H9 (cell line): Measurements from ENCODE around the gene BCAR1. TPM values are rescaled to one million over a fixed set of nuclear protein-coding genes. Genes with fewer than 3 reads are reported as not detected.

Source experiments
- DNase-seq: peaks from one replicate; pipeline ENCODE4 v3.0.0-alpha.2; 2017
- H2AFZ ChIP-seq: one replicate; pipeline ENCODE4 v1.6.1; 2013; ENCODE audit warnings: mild to moderate bottlenecking, low read length, control low read depth, moderate library complexity
- H2AK5ac ChIP-seq: 2 replicates; pipeline ENCODE4 v1.6.1; 2013; ENCODE audit warnings: low read length, control low read depth, mixed read lengths; ENCODE audit not compliant: insufficient read length
- H2BK120ac ChIP-seq: one replicate; pipeline ENCODE4 v1.6.1; 2013; ENCODE audit warnings: low read depth, mild to moderate bottlenecking, low read length, control low read depth, inconsistent platforms; ENCODE audit not compliant: poor library complexity, severe bottlenecking
- H2BK12ac ChIP-seq: 2 replicates; pipeline ENCODE4 v1.6.1; 2013; ENCODE audit warnings: low read length, control low read depth, mixed read lengths, low read depth; ENCODE audit not compliant: insufficient read length
- H2BK15ac ChIP-seq: 2 replicates; pipeline ENCODE4 v1.6.1; 2013; ENCODE audit warnings: low read depth, low read length, control low read depth
- H2BK20ac ChIP-seq: one replicate; pipeline ENCODE4 v1.6.1; 2013; ENCODE audit warnings: low read depth, mild to moderate bottlenecking, low read length, control low read depth, inconsistent platforms; ENCODE audit not compliant: poor library complexity, severe bottlenecking
- H2BK5ac ChIP-seq: 2 replicates; pipeline ENCODE4 v1.6.1; 2013; ENCODE audit warnings: low read length, control low read depth, mixed read lengths; ENCODE audit not compliant: insufficient read length
- H3K14ac ChIP-seq: 2 replicates; pipeline ENCODE4 v1.6.1; 2013; ENCODE audit warnings: low read length, control low read depth; ENCODE audit not compliant: insufficient read depth
- H3K18ac ChIP-seq: 2 replicates; pipeline ENCODE4 v1.6.1; 2013; ENCODE audit warnings: low read depth, mild to moderate bottlenecking, mixed read lengths, low read length, control low read depth; ENCODE audit not compliant: insufficient read length
- H3K23ac ChIP-seq: 2 replicates; pipeline ENCODE4 v1.6.1; 2013; ENCODE audit warnings: low read length, control low read depth, mixed read lengths, low read depth; ENCODE audit not compliant: insufficient read length
- H3K23me2 ChIP-seq: 2 replicates; pipeline ENCODE4 v1.6.1; 2013; ENCODE audit warnings: low read depth, mild to moderate bottlenecking, mixed read lengths, low read length, control low read depth; ENCODE audit not compliant: insufficient read length, poor library complexity, severe bottlenecking
- H3K27ac ChIP-seq: 2 replicates; pipeline ENCODE4 v1.5.1; 2013; ENCODE audit warnings: low read length, control low read depth, mixed read lengths, low read depth; ENCODE audit not compliant: insufficient read length
- H3K27me3 ChIP-seq: 2 replicates; pipeline ENCODE4 v1.6.1; 2013; ENCODE audit warnings: low read length, control low read depth, inconsistent platforms; ENCODE audit not compliant: insufficient read depth
- H3K4ac ChIP-seq: 2 replicates; pipeline ENCODE4 v1.6.1; 2013; ENCODE audit warnings: low read depth, mild to moderate bottlenecking, control low read depth, inconsistent platforms, low read length, moderate library complexity
- H3K4me1 ChIP-seq: 2 replicates; pipeline ENCODE4 v1.6.1; 2013; ENCODE audit warnings: low read length, control low read depth, inconsistent platforms; ENCODE audit not compliant: insufficient read depth
- H3K4me2 ChIP-seq: 2 replicates; pipeline ENCODE4 v1.6.1; 2013; ENCODE audit warnings: low read length, control low read depth, mixed read lengths; ENCODE audit not compliant: insufficient read length, insufficient read depth
- H3K56ac ChIP-seq: 2 replicates; pipeline ENCODE4 v1.6.1; 2013; ENCODE audit warnings: low read depth, mild to moderate bottlenecking, mixed read lengths, low read length, control low read depth; ENCODE audit not compliant: insufficient read length
- H3K79me1 ChIP-seq: 2 replicates; pipeline ENCODE4 v1.6.1; 2013; ENCODE audit warnings: low read depth, mild to moderate bottlenecking, moderate library complexity, low read length, control low read depth, inconsistent platforms; ENCODE audit not compliant: insufficient read depth, poor library complexity, severe bottlenecking
- H3K79me2 ChIP-seq: 2 replicates; pipeline ENCODE4 v1.6.1; 2013; ENCODE audit warnings: low read length, control low read depth, inconsistent platforms; ENCODE audit not compliant: insufficient read depth
- H3K9ac ChIP-seq: 2 replicates; pipeline ENCODE4 v1.6.1; 2013; ENCODE audit warnings: low read length, control low read depth, mixed read lengths; ENCODE audit not compliant: insufficient read length; ENCODE audit errors: extremely low read depth
- H3K9me3 ChIP-seq: one replicate; pipeline ENCODE4 v1.6.1; 2013; ENCODE audit warnings: low read depth, low read length, inconsistent platforms; ENCODE audit not compliant: control insufficient read depth
- H3T11ph ChIP-seq: one replicate; pipeline ENCODE4 v1.6.1; 2013; ENCODE audit warnings: mild to moderate bottlenecking, low read length, control low read depth, inconsistent platforms
- H4K20me1 ChIP-seq: one replicate; pipeline ENCODE4 v1.6.1; 2013; ENCODE audit not compliant: control insufficient read depth, insufficient read length, insufficient read depth
- H4K5ac ChIP-seq: 2 replicates; pipeline ENCODE4 v1.6.1; 2013; ENCODE audit warnings: low read depth, mild to moderate bottlenecking, mixed read lengths, low read length, control low read depth; ENCODE audit not compliant: insufficient read length
- H4K8ac ChIP-seq: replicated peaks from 2 replicates; pipeline ENCODE4 v1.6.1; 2013; ENCODE audit warnings: low read length, control low read depth, mixed read lengths, low read depth; ENCODE audit not compliant: insufficient read length
- H4K91ac ChIP-seq: 2 replicates; pipeline ENCODE4 v1.6.1; 2013; ENCODE audit warnings: low read depth, mild to moderate bottlenecking, moderate library complexity, mixed read lengths, low read length, control low read depth; ENCODE audit not compliant: insufficient read length
- H3K27ac Mint-ChIP-seq, 3 experiments: 2 replicates in 2 of 3; 3 replicates in 1 of 3; pipeline ENCODE4 v1.8.0; 2020 to 2021; ENCODE audit warnings: mixed read lengths in 3 of 3, mild to moderate bottlenecking in 1 of 3, moderate library complexity in 1 of 3
- H3K27me3 Mint-ChIP-seq: 2 replicates; pipeline ENCODE4 v1.8.0; 2021; ENCODE audit warnings: low read depth, mild to moderate bottlenecking, moderate library complexity, mixed read lengths
- H3K36me3 Mint-ChIP-seq, 3 experiments: 2 replicates in 2 of 3; 3 replicates in 1 of 3; pipeline ENCODE4 v1.8.0; 2020 to 2021; ENCODE audit warnings: low read depth in 3 of 3, mixed read lengths in 3 of 3; ENCODE audit not compliant: insufficient read depth in 1 of 3
- H3K4me1 Mint-ChIP-seq, 2 experiments: 2 replicates each; pipeline ENCODE4 v1.8.0; 2020; ENCODE audit warnings: mixed read lengths in 2 of 2
- H3K4me3 Mint-ChIP-seq, 2 experiments: 2 replicates in 1 of 2; 3 replicates in 1 of 2; pipeline ENCODE4 v1.8.0; 2020 to 2021; ENCODE audit warnings: mild to moderate bottlenecking in 2 of 2, mixed read lengths in 2 of 2, moderate library complexity in 1 of 2
- H3K9me3 Mint-ChIP-seq, 2 experiments: 2 replicates in 1 of 2; 3 replicates in 1 of 2; pipeline ENCODE4 v1.8.0; 2020; ENCODE audit warnings: mild to moderate bottlenecking in 2 of 2, mixed read lengths in 2 of 2, moderate library complexity in 1 of 2
- CTCF ChIP-seq: fragments of 200-600 bp; sonication (generic); conservative IDR thresholded peaks from 3 replicates; pipeline ENCODE4 v1.8.0; 2021; ENCODE audit warnings: antibody characterized with exemption, mild to moderate bottlenecking
- WGBS: extraction: QIAGEN DNeasy Blood & Tissue Kit; methylation state at CpG from one replicate; pipeline ENCODE4 v1.1.7; 2013; ENCODE audit warnings: missing lambda C conversion rate, low lambda C conversion rate, mixed read lengths; ENCODE audit not compliant: insufficient read length; ENCODE audit errors: extremely low coverage; 5-methylcytosine and 5-hydroxymethylcytosine counted together
- total RNA-seq: library from RNA; stranded (reverse); gene quantifications from 2 replicates; pipeline ENCODE4 v1.2.1, GENCODE V29; 2021

BCAR1 gene
- total RNA-seq, 1 experiment from 2014 or later: 97.1 TPM

- Histone ChIP-seq H2BK120ac (no peak overlapping the region), H3K14ac (no peak overlapping the region), H3T11ph (no peak overlapping the region), H4K91ac (no peak overlapping the region), H2BK12ac (no peak overlapping the region), H3K27ac (no peak overlapping the region), H2AFZ (no peak overlapping the region), H3K18ac (no peak overlapping the region), H4K5ac (no peak overlapping the region), H3K56ac (no peak overlapping the region), H3K79me2 (no peaks in the 10 kb centered on the region), H2BK15ac (no peak overlapping the region), H3K4me2 (no peak overlapping the region), H3K79me1 (no peaks in the 10 kb centered on the region), H3K4me1 (no peaks in the 10 kb centered on the region), H3K23ac (no peak overlapping the region), H4K8ac (no peak overlapping the region), H2BK20ac (no peak overlapping the region), H2BK5ac (no peak overlapping the region), H3K23me2 (no peaks in the 10 kb centered on the region), H3K9ac (no peak overlapping the region), H2AK5ac (no peak overlapping the region), H3K4ac (no peak overlapping the region), H4K20me1 (no peaks in the 10 kb centered on the region), H3K9me3 (no peaks in the 10 kb centered on the region), H3K27me3 (no peaks in the 10 kb centered on the region)
- Mint-ChIP-seq H3K36me3 (no peaks in the 10 kb centered on the region; a peak in 1 of 7 replicates), H3K4me3 (no peak overlapping the region), H3K27ac (peak overlapping the region; percentile 22 to 79 (median 23); a peak in 4 of 7 replicates), H3K27me3 (0 out of 2 replicates have a peak, but pooled peaks cover 2% of the 10 kb centered on the region), H3K9me3 (no peaks in the 10 kb centered on the region), H3K4me1 (no peaks in the 10 kb centered on the region)
- no peak for TF ChIP-seq CTCF
- no CpG with 5 or more reads among the region's 16 CpGs for WGBS
- peak; percentile 26 for DNase-seq
Measured at GRCh38 chr16:75222271-75222783, 29.1 kb downstream of the BCAR1 start.
